Muscle of leg (tissue), 11 donors: ENCODE data around the gene VWCE. TPM values are rescaled to one million over a fixed set of nuclear protein-coding genes. Genes with fewer than 3 reads are reported as not detected.
"Not testable (repeated sequence)": the region's sequence is repeated elsewhere in the genome, so short reads cannot be mapped to it uniquely, and the experiment has no call there.

Source experiments
- DNase-seq: peaks from one replicate; pipeline ENCODE4 v3.0.0; 2013
- H3K27ac ChIP-seq: one replicate; pipeline ENCODE4 v1.5.1; 2013; ENCODE audit warnings: mild to moderate bottlenecking, low read length, control low read depth
- H3K27me3 ChIP-seq: one replicate; pipeline ENCODE4 v1.6.1; 2013; ENCODE audit warnings: low read length; ENCODE audit not compliant: control insufficient read depth, insufficient read depth
- H3K36me3 ChIP-seq: one replicate; pipeline ENCODE4 v1.6.1; 2013; ENCODE audit warnings: low read length; ENCODE audit not compliant: control insufficient read depth, insufficient read depth
- H3K4me1 ChIP-seq: one replicate; pipeline ENCODE4 v1.6.1; 2013; ENCODE audit warnings: low read length; ENCODE audit not compliant: control insufficient read depth, insufficient read depth
- H3K4me3 ChIP-seq: one replicate; pipeline ENCODE4 v1.5.1; 2013; ENCODE audit warnings: low read length, control low read depth
- H3K9me3 ChIP-seq: replicated peaks from 2 replicates; pipeline ENCODE4 v1.6.1; 2013; ENCODE audit warnings: low read depth, low read length; ENCODE audit not compliant: control insufficient read depth
- WGBS: methylation state at CpG from one replicate; pipeline ENCODE4 v1.1.5; 2013; ENCODE audit warnings: missing lambda C conversion rate; ENCODE audit not compliant: insufficient coverage; 5-methylcytosine and 5-hydroxymethylcytosine counted together
- polyA plus RNA-seq, 8 donors: library from polyadenylated mRNA; unstranded; fragments of 120-200 nt; gene quantifications; one replicate each; pipeline versions ENCODE4 v1.2.1 to v1.2.3, GENCODE V29; 2013; ENCODE audit warnings: inconsistent platforms in 1 of 8, low replicate concordance in 1 of 8; ENCODE audit not compliant: insufficient read length in 8 of 8, insufficient read depth in 1 of 8
- total RNA-seq: library from RNA; stranded (reverse); fragments of 120-200 nt; gene quantifications from one replicate; pipeline ENCODE4 v1.2.4, GENCODE V29; 2013

VWCE gene
- total and polyA plus RNA-seq, 9 donors, result 3.3 to 10.2 (median 5.0) TPM

GRCh38 chr11:61256710-61257482 lies 38.2 kb downstream of the VWCE start:
- H3K9me3 ChIP-seq, result no peaks in the 10 kb centered on the region
- no peaks in the 10 kb centered on the region for H3K27me3 ChIP-seq
- H3K4me1 ChIP-seq, result no peaks in the 10 kb centered on the region
- 88% methylated on average over 10 of the region's 18 CpGs for WGBS
- H3K27ac ChIP-seq, result no peak overlapping the region
- H3K4me3 ChIP-seq, result no peak overlapping the region
- peaks cover 6% of the 10 kb centered on the region for H3K36me3 ChIP-seq
- DNase-seq, result no peak

DNA sequence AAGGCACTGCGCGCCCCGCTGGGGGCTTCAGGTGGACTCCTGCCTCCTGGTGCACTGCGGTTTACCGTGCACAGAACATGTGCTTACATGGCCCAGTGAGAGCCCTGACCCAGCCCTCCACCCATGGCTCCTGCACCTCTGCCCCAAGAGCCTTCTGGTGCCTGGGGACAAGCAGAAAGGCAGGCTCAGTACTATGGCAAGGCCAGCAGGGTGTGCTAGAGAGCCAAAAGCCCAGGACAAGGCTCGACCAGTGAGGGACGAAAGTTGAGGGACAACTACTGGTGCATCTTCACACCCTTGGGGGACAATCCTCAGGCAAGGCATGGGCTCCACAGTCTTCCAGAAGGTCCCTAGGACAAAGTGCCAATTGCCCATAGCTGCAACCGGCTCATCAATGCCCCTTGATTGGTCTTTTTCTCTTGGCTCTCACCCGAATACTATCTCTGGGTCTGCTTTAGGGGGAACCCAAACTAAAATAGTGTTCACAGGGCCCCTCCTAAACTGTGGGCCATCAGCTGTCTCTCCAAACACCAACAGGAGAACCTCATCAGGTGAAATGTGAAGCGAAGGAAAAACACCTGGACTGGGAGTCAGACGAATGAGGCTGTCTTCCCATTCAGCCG lies 40.6 kb downstream of the VWCE start:
- Histone ChIP-seq H3K9me3 (no peaks in the 10 kb centered on the region), H3K4me3 (no peak overlapping the region), H3K36me3 (peaks cover 6% of the 10 kb centered on the region), H3K27ac (no peak overlapping the region), H3K27me3 (no peaks in the 10 kb centered on the region), H3K4me1 (peaks cover 4% of the 10 kb centered on the region)
- 56% methylated on average over 9 of the region's 12 CpGs for WGBS
- peak; percentile 35 for DNase-seq

DNA sequence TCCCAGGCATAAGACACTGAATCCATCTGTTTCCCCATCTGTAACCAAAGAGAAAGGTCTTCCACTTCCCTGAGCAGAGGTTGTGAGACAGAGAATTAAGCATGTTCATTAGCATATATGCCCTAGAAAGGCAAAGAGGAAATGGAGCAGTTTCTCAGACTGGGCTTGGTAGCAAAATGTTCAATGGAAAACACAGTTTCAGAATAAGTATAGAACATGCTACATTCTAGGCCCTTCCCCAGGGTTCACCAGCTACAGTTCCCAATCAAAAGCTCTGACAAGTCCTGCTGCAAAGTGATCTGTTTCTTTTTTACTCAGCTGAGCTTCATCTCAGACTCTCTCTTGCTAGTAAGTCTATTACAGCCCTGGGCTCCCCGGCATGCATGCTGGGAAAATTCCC lies 42.8 kb downstream of the VWCE start:
- H3K36me3 ChIP-seq, H3K9me3 ChIP-seq, DNase-seq, H3K27me3 ChIP-seq, H3K4me3 ChIP-seq, H3K4me1 ChIP-seq, H3K27ac ChIP-seq: not testable (repeated sequence)
- WGBS, result no CpG with 5 or more reads among the region's 1 CpG

DNA sequence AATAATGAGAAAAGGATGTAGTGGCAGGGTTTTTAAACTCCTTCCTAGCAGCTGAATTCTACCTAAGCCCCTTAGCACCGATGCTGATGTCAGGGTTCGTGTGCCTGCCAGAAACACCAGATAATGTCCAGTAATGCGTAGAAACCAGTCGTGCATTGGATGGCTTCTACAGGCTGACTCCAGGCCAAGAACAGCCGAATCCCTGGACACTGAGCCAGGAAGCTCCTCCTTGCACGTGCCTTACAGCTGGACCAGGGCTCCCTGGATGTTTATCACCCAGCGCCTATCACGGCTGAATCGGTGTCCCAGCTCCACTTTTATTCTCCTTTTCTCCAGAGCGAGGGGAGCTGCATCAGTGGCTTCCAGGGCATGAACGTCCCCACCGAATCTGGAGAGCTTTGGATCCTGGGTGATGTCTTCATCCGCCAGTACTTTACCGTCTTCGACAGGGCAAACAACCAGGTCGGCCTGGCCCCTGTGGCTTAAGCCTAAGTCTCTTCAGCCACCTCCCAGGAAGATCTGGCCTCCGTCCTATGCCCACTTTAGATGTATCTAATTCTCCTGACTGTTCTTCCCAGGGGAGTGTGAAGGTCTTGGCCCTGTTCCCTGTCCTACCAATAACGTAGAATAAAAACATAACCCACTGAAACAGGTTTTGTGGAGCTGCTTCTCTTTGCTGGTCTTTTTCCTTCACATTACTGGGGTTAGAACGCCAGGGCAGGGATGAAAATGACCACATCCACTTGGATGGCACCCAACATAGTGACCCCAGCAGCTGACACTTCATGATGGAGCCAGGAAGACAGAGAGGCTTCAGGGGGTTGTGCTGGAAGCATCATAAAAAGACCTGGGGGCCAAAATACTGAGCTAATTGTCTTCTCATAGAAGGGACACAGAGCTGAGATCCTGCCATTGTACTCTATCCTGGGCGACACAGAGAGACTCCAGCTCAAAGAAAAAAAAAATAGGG lies 44.0 kb downstream of the VWCE start:
- not testable (repeated sequence) for H3K36me3 ChIP-seq, H3K4me1 ChIP-seq, H3K4me3 ChIP-seq, H3K9me3 ChIP-seq, H3K27me3 ChIP-seq, H3K27ac ChIP-seq
- DNase-seq, result peak; percentile 92
- WGBS, result 24% methylated on average over 12 of the region's 20 CpGs

DNA sequence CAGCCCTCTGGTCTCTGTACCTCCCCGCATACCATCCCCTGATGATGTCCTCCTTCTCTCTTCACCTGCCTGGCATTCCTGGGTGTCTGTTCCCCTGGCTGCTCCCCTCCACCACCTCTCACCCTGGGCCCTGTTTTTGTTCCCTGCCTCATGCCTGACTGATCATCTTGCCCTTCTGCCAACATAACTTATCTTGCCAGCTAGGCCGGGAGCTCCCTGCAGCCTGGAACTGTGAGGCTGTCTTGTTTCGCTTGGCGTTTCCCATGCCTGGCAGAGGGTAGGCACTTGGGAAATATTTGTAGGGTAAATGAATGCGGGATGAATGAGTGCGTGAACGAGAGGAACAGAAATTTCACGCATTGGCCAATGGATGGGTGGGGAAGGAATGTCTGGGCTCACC lies 45.9 kb downstream of the VWCE start:
- not testable (repeated sequence) for H3K27me3 ChIP-seq, H3K9me3 ChIP-seq, H3K27ac ChIP-seq, H3K4me3 ChIP-seq, H3K36me3 ChIP-seq, DNase-seq, H3K4me1 ChIP-seq
- WGBS, result 80% methylated on average over 6 of the region's 8 CpGs

DNA sequence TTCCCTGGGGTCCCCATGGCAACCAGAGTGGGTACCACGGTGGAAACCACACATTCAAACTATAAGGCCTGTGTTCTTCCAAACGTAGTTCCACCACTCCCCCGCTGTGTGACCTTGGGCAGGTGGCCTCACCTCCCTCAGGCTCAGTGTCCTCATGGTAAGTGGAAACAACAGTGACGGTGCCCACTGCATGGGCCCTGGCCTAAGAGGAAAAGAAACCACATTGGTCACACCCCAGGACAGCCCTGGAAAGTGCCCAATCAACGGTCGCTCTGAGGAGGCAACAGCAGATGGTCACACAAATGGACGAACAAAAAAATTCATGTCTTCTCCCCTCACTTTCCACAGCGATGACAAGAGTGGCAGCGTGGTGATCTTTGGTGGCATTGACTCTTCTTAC lies 47.0 kb downstream of the VWCE start:
- H3K27me3 ChIP-seq, DNase-seq, H3K4me3 ChIP-seq, H3K4me1 ChIP-seq, H3K36me3 ChIP-seq, H3K27ac ChIP-seq, H3K9me3 ChIP-seq: not testable (repeated sequence)
- WGBS, result 82% methylated on average over 3 of the region's 9 CpGs

- not testable (repeated sequence) for DNase-seq, H3K36me3 ChIP-seq, H3K9me3 ChIP-seq, H3K4me1 ChIP-seq, H3K4me3 ChIP-seq, H3K27me3 ChIP-seq, H3K27ac ChIP-seq
- no CpG with 5 or more reads among the region's 10 CpGs for WGBS
Observed at GRCh38 chr11:61245284-61245964, 49.7 kb downstream of the VWCE start.

DNA sequence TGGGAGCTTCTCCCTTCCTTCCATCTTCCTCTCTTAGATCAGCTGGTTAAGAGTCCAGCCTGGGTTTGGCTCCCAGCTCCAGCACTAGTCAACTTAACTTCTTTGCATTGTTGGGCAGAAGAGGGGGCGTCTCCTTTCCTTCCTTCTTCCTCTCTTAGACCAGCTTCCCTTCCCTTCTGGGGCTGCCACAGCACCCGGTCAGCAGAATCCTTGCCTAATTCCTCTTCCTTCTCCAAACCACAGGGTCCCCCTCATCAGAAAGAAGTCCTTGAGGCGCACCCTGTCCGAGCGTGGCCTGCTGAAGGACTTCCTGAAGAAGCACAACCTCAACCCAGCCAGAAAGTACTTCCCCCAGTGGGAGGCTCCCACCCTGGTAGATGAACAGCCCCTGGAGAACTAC lies 53.6 kb downstream of the VWCE start:
- not testable (repeated sequence) for H3K9me3 ChIP-seq, H3K27me3 ChIP-seq, H3K4me1 ChIP-seq, H3K36me3 ChIP-seq, DNase-seq, H3K4me3 ChIP-seq, H3K27ac ChIP-seq
- WGBS, result no CpG with 5 or more reads among the region's 5 CpGs

- not testable (repeated sequence) for DNase-seq, H3K4me1 ChIP-seq, H3K36me3 ChIP-seq, H3K27ac ChIP-seq, H3K27me3 ChIP-seq, H3K4me3 ChIP-seq, H3K9me3 ChIP-seq
- no CpG with 5 or more reads among the region's 8 CpGs for WGBS
Observed at GRCh38 chr11:61240875-61241274, 54.2 kb downstream of the VWCE start, which contains the start of gene PGA5. Gene PGA5, plus strand, starts transcription at chr11:61241175. Its CDS starts 52 bp downstream, at chr11:61241227.
